Endometrial microvascular endothelial cells (primary cell): ENCODE results near the gene PDCD6IP. TPM values are rescaled to one million over a fixed set of nuclear protein-coding genes. Genes with fewer than 3 reads are reported as not detected.

ENCODE experiments used
- in situ Hi-C: cut with HindIII; loops from 2 replicates; pipeline ENCODE4 v1.10.0; 2017; ENCODE audit warnings: low sequenced_read_pairs, low pct_unique_long_range_greater_than_20kb; ENCODE audit errors: inconsistent ontology term
- total RNA-seq: library from RNA; depleted of rRNA; stranded (reverse); fragments of >200 nt; gene quantifications from one replicate; pipeline ENCODE4 v1.2.3, GENCODE V29; 2015; ENCODE audit errors: inconsistent ontology term

The PDCD6IP gene
- total RNA-seq, 1 donor from 2014 or later = 260 TPM

- in situ Hi-C loops = no loop called here
These were observed 111.1 kb downstream of the PDCD6IP start for GRCh38 chr3:33909547-33909946.

- in situ Hi-C loops = no loop called here
These were observed 111.6 kb downstream of the PDCD6IP start for GRCh38 chr3:33910031-33910430.

GRCh38 chr3:33911525-33912322 is 113.3 kb downstream of the PDCD6IP start:
- in situ Hi-C loops = no loop called here

GRCh38 chr3:33914212-33914611 is 115.8 kb downstream of the PDCD6IP start:
- in situ Hi-C loops = no loop called here

- in situ Hi-C loops = no loop called here
These were observed 116.4 kb downstream of the PDCD6IP start for GRCh38 chr3:33914731-33915379.

- in situ Hi-C loops = no loop called here
These were observed 117.5 kb downstream of the PDCD6IP start for GRCh38 chr3:33915796-33916546.

GRCh38 chr3:33918126-33918756 is 119.8 kb downstream of the PDCD6IP start:
- in situ Hi-C loops = no loop called here

Other genes with a start within 250 kb of the PDCD6IP start
- 42.1 TPM for gene CLASP2, start 80.4 kb upstream of the PDCD6IP start, total RNA-seq